GM21447 (cell line): ENCODE results near the gene ARL15.

Experiments used
- ATAC-seq: cut with Tn5 transposase; IDR thresholded peaks from one replicate; pipeline ENCODE4 v1.9.1; 2021; ENCODE audit not compliant: unreplicated experiment

The ARL15 gene

DNA sequence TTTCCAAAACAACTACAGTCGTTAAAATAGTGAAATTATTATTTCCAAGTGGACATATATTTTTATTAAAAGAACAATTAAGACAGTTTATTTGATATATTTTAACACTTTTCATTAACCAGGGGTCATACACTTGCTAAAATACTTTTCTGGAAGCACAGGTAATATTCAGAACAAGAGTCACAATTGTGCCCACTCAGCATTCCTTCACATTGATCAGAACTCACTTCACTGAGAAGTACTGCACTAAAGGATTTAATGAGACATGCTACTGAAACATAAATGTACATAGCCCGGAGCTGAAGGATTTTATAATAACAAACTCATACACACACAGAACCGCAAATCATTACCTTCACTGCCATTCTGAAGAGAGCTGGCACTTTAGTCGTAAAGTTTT, 361.8 kb downstream of the ARL15 start:
- no peak for ATAC-seq

DNA sequence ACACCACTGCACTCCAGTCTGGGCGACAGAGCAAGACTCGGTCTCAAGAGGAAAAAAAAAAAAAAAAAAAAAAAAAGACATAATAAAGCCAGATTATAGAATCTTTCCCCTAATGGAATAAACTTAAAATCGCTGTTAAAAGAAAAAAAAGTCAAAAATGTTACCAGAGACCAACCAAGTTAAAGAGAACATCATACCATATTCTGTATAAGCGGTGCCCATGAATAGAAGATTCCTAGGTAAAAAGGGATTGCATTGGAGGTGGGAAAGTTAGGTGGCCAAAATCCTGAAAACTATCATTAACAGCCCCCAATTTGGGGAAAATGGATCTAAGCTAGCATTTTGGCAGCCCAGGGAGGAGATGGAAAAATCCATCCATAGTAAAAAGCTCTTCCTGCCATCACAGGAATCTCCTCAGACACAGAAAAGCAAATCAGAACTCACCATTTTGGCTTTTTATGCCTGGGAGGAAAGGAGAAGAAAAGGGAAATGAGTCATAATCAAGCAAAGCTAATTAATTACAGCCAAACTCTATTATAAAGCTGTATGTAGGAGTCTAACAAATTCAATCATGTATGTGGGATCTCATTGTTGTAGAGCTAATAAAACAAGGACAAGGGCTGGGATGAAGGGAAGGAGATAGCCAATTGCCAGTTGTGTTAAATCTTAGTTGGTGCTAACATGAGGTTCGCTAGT, 363.8 kb downstream of the ARL15 start:
- ATAC-seq = no peak

DNA sequence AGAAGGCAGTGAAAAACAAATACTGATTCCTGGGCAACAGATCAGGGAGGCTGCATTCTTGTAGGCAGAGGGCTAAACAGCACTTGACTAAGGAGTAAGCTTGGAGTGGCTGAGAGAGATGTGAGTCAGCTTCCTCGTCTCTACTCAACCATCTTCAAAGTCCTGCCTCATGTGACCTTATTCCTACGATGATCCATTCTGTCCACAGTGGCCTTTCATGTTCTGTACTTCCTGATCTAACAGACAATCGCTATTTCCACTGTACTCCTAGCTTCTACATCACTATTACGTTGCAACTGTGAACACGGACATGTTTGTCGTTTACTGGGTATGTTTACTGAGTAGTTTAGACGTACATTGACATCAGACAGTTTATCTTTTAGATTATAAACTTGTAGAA, 365.4 kb downstream of the ARL15 start:
- no peak for ATAC-seq

DNA sequence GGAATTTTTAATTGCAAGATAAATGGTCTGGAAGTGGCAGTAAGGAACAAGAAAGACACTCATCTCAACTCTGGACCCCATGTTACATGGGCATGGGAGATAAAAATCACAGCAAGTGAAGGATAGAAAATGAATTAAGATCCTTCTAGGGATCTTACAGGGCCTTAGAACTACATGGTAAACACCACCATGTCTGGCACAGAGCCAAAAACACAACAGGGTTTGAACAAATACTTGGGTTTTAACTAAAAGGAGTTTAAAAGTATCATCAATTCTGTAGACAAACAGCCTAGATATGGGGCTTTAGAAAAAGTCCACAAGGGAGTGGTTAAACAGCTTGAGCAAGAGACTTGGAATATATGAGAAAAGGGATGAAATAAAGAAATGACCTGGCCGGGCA, 366.4 kb downstream of the ARL15 start:
- no peak for ATAC-seq

DNA sequence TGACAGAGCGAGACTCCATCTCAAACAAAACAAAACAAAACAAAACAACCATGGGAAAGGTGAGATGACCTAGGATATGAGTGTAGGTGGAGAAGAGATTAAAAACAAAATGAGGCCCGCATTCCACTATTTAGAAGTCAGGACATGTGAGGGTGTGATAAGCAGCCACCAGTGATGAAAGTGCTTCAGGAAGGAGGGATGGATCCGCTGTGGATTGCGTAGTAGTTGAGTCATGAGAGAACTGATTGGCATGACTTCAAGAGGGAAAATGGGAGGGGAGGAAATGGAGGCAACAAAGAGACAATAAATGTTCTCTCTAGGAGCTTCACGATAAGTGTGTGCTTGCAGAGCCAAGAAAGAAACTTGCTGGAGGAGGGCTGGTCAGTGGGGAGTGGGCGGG, 367.6 kb downstream of the ARL15 start:
- ATAC-seq = no peak

DNA sequence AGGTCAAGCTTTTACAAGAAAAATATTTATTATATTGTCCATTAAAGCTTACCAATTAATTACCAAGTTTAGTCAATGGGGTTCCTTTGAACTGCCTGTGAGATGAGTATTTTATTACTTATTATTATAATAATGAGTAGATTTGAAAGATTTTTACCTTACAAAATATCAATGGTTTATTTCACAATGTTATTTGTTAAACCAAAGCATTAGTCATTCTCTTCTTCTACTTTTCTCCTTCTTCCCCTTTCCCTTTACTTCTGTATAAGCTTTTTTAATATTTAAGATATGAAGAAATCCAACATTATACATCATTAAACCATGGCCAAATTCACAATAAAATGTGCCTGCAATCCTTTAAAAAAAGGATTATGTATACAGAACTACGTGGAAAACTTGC, 369.5 kb downstream of the ARL15 start:
- ATAC-seq = no peak

DNA sequence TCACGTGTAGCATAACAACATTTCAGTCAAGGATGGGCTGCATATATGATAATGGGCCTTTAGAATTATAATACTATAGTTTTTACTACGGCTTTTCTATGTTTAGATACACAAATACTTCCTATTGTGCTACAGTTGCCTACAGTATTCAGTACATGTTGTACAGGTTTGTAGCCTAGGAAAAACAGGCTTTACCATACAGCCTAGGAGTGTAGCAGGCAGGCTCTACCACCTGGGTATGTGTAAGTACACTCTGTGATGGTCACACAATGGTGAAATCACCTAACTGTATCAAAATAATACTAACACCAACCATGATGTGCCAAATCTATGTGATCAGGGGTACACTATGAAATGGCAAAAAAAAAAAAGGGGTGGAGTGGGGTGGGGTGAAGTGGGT, 372.9 kb downstream of the ARL15 start:
- ATAC-seq = no peak

DNA sequence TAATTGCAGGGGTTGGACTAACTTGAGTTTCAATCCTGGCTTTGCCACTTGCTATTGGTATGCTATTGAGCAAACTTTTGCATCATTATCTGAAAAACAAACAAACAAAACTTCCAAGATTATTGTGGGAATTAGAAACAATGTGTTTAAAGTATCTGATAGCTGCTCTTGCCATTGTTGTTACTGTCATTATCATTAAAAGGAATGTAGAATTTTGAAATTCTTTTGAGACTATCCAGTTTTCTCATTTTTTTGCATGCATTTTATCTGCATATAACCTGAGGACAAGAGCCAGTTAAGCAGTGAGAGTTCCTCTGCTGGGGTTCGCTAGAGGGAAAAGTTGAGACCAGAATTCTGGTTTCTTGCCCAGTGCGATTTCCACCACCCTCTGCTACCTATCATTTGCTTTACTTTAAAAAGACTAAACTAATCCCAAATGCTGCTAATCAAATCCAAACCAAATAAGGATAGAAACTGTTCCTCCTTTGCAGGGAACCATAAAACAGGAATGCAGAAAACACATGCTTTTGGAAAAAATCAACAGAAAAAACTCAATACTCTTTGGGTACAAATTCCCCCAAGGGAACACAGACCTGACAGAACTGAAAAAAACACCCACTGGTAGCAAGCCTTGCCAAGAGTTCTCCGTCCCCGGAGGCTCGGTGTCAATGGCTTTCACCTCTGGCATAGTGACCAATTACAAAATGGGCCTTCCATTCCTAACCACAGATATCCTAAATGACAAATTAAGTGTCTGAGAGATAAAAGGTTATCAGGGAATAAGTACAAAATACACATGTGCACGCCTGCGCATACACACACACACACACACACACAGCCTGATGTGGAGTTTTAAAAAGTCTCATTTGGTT, 373.7 kb downstream of the ARL15 start:
- no peak for ATAC-seq

DNA sequence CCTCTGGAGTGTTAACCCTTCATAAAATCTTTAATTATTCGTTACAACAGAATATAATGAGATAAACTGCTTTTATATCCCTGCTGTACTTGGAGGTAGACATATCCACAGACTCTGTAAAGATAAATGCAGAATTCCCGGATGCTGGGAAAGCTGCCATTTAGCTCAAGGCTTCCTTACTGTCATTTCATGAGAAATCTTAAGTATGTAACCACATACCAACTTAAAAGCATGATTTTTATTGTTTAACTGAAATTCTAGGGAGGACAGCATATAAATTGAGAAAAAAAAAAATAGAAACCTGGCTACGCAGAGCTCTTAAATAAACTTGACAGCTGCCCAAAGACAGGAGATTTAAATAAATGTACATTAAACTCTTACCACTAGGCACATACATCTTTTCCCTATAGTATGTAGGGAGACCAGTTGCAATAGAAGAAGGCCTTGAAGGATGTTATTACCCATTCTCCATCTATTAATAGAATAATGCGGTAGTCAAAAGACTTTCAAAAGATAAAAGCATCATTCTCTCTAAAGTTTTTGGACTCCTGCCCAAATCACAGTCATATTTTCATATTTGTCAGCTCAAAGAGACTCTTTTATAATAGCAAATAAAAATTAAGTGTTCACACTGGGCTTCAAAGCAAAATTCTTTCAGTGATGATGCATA, 376.1 kb downstream of the ARL15 start:
- ATAC-seq = no peak

DNA sequence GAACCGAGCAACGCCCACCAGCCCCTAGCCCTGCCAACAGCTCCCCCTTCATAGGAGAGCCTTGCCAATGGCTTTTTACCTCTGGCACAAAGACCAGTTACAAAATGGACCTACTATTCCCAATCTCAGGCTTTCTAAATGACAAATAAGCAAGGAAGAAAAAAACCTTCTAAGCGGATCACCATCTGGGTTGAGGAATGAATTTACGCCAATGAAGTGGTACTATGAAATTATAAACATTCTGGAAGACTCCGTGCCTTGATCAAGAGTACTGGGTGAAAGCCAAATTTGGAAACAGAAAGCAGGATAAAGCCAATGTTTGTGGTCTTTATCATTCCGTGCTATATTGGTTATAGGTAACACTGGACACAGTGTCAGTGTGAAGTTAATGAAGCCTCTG, 378.0 kb downstream of the ARL15 start:
- ATAC-seq = no peak

DNA sequence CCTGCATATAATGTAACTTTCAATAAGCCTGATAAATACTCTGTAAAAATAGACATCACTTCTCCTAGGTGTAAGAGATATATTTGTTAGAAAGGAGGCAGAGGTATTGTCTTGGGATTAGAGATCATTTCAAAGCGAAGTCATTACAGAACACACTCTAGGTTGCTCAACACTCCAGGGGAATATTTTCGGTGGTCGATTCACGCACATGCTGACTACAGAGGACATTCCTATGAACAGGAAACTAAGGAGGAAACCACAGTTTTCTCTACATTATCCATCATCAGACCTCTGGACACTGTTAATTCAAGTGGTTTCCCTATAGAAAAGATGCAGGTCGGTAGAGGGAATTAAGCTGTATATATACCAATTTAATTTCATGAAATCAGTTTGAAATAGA, 379.9 kb downstream of the ARL15 start:
- no peak for ATAC-seq

DNA sequence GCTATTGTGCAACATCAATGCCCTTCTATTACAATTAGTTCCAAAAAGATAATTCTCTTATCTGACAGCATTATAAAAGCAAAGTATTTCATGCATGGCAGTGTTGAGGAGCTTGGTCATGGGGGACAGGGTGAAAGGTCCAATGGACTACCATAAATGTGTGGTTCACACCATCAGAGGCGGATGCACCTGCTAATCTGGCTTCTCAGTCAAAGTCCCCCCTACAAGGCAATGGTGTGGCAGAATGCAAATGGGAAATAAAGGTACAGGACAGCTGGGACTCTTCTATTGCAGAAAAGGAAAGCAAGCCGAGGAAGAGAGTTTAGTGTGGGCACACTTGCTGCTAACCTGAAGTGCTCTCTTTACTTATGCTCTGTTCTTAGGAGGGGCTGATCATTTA, 380.8 kb downstream of the ARL15 start:
- ATAC-seq = no peak

DNA sequence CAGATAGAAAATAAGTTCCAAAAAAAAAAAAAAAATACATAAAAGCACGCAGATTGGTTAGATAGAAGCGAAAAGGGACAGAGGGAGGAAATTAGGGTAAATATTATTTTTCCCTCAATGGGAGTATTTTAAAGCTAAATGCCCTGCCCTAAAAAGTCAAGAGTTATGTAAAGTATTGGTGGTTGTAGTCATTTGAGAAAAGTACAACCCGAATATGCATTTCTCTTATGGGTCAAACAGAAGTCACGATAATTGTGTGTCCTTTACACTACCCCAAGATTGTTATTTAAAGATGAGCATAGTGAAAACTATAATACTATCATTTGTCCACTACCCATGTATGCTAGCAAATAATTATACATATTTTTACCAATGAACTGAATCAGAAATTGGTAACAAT, 381.2 kb downstream of the ARL15 start:
- no peak for ATAC-seq

DNA sequence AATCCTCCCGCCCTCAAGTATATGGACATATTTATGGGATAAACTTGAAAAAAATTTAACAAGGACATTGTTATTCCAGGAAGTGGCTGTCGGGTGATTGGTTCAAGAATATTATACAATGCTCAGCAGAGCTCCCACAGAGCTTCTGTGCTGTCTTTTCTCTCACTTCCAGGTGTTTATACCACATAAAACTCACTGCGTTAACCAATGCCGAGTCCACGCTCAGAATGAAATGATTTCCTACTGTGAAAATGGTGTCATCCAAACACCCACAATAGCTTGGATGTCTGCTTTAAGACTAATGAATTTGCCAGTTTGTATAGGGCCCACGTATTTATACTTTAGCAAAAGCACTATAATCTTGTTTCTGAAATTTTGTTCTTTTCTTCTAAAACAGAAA, 381.7 kb downstream of the ARL15 start:
- no peak for ATAC-seq

DNA sequence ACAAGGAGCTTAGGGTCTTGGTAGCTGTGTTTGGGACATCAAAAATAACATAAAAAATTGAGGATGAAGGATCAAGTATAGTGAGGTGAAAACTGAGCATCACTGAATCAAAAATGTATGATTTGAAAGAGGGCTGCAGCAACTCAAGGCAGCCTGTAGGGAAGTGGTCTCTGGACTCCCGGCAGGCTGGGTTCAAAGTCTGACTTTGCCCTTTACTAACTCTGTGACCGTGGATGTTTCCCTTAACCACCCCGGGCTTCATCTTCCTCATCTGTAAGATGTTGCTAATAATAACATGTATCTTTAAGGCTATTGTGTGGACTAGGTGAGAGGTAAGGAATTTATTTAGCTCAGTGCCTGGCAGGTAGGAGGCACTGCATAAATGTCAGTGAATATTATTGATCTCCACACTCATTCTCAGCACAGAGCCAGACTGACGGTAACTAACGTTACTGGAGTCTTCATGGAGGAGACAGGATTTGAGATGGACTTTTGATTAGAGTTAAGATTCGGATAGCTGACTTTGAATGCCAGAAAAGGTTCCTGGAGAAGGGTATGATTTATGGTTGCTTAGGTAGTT, 382.6 kb downstream of the ARL15 start:
- ATAC-seq = no peak

DNA sequence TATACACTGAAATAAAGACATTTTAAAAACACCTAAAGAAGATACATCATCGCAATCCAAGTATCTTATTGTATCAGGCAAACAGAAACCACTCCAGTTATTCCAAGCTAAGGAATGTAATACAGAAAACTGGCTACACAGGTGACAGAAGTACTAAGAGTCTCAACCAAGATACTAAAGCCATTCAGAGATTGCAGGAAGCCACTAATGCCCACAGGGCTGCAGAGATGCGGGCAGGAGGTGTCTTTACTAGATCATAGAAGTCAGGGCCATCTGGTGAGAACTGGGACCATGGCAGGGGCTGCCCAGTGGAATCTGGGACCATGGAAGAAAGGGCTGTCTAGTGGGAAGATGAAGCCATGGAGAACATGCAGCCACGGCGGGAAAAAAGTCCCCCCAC, 384.3 kb downstream of the ARL15 start:
- no peak for ATAC-seq

DNA sequence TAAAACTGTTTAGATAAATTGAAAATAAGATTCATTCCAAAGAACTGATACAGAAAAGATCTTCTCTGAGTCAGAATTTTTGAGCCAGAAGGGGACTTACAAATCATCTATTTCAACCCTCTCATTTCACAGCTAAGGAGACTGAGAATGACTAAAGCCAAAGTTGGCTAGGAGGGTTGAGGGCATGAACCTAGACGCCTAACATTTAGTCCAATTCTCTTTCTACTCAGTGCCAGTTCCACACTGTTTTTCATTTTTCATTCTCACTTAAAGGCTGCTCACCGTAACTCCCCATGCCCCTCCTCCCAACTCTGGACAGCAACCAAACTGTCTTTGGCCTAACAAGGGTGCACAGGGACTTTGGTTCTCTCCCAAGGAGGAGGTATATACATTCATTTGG, 386.0 kb downstream of the ARL15 start:
- no peak for ATAC-seq

DNA sequence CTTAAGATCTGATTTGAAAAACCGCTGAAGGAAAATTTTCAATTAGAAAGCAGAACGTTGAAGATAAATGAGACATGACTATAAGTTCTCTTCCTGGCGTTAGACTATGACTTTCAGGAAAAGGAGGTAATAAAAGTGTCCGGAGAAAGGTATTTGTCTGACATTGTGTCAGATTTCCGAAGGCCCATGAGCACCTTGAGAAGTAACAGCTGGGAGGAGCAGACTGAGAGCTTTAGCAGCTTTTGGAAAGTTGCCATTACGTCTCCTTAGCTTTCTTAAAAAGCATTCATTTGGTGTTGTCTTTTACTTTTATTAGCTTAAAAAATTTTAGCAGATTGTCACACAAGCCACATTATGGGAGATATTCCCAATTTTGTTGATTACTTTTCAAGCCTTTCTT, 386.4 kb downstream of the ARL15 start:
- no peak for ATAC-seq

DNA sequence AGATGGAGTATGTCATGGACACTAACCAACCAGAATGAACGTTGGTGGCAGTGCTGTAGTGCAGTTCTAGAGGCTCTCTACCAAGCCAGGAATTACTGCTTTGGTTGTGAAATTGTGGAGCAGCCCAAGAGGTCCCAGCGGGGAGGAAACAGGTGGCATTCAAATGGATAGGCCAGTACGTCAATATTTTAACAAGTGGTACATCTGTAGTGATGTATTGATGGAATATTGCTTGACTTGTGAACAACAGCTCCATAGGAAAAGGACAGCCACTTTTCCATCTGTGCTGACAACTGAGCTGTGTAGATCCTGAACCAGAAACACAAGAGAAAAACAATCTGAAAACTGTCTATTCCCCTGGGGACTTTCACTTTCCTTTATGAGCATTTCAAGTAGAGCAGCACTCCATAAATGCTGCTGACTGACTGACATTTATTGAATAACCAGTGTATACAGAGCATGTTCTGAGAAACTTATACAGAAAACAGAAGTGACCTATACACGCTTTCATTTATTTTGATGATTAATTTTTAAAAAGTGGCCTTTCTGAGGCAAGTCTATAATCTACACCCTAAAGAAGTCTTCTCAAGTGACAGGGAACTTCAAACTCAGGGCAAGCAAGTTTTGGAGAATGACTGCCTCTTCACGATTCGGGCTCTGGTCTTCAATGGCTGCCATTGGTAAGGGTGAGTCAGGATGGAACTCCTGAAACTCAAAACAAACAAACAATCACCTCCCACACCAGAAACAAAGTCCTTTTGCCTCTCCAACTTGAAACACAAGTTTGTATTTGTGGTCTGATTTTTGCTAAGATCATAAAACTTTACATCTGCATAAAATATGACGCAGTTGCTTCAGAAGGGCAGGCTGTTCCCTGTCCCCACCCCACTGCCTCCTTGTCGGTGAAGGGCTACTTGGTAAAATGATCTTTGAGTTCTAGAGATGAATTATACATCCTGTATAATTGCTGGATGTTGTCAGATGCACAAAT, 387.6 kb downstream of the ARL15 start:
- no peak for ATAC-seq

DNA sequence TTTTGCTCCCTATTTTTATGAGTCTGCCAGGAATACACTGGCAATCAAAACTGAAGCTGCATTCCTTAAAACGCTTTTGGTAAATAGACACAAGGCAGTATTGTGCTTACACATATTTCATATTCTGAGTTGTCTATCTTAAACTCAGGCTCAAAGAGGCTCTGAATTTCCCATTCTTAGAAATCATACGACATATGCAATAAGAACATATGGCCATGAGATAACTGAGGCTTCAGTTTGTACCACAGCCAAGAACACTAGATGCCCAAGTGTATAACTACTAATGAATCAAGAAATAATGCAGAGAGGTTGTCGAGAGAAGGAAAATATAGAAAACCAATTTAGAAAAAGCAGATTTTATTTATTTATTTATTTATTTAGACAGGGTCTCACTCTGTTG, 392.5 kb downstream of the ARL15 start:
- no peak for ATAC-seq

DNA sequence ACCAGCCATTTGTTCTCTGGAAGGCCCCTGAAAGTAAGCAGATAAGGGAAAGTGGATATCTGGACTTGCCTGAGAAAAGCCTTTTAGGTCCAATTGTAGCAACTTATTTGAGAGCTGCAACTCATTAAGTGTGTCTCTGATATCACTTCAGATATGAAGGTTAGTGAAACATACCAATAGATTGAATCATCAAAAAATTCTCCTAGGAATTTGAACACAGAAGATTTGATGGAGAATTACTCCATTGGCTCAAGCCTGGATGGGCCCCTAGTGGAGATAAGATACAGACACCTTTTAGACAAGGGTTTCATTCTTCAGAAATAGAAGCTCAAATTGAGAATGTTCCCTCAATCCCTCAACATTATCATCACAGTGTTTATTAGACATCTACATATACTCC, 393.3 kb downstream of the ARL15 start:
- ATAC-seq = no peak
